ENCODE data around the gene VEZT. TPM values are rescaled to one million over a fixed set of nuclear protein-coding genes. Genes with fewer than 3 reads are reported as not detected.

The VEZT gene
- polyA plus RNA-seq, 1 donor from 2014 or later, result 219 TPM

DNA sequence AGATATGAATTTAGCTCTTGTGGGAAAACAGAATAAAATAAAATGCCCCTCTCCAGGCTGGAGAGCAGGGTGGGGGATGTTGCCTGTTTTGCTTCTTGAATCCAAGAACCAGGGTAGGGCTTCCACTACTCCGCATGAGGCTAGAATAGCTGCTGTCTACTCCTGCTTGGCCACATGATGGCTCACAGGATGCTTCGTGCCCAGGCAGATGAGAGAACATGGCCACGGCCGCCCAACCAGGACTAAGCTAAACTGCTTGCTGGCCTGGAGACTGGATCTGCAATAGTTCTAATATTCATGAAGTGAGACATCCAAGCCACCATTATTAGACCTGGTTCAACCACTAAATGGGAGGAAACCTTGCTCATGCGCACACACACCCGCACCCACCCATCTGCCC lies 134.1 kb downstream of the VEZT start:
- no peaks in the 10 kb centered on the region for H3K27me3 ChIP-seq (ENCODE audit: insufficient read depth, low read depth, low read length)
- no peak overlapping the region for H2AFZ ChIP-seq (ENCODE audit: low read depth, low read length)
- TF ChIP-seq, protein P1, sequence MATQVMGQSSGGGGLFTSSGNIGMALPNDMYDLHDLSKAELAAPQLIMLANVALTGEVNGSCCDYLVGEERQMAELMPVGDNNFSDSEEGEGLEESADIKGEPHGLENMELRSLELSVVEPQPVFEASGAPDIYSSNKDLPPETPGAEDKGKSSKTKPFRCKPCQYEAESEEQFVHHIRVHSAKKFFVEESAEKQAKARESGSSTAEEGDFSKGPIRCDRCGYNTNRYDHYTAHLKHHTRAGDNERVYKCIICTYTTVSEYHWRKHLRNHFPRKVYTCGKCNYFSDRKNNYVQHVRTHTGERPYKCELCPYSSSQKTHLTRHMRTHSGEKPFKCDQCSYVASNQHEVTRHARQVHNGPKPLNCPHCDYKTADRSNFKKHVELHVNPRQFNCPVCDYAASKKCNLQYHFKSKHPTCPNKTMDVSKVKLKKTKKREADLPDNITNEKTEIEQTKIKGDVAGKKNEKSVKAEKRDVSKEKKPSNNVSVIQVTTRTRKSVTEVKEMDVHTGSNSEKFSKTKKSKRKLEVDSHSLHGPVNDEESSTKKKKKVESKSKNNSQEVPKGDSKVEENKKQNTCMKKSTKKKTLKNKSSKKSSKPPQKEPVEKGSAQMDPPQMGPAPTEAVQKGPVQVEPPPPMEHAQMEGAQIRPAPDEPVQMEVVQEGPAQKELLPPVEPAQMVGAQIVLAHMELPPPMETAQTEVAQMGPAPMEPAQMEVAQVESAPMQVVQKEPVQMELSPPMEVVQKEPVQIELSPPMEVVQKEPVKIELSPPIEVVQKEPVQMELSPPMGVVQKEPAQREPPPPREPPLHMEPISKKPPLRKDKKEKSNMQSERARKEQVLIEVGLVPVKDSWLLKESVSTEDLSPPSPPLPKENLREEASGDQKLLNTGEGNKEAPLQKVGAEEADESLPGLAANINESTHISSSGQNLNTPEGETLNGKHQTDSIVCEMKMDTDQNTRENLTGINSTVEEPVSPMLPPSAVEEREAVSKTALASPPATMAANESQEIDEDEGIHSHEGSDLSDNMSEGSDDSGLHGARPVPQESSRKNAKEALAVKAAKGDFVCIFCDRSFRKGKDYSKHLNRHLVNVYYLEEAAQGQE (IDR thresholded peaks at IDR 0.05; ENCODE audit: borderline replicate concordance), result no peak
- no peak for TF ChIP-seq TAF1 (IDR thresholded peaks at IDR 0.05; ENCODE audit: low read depth)
- TF ChIP-seq MXI1 (conservative IDR thresholded peaks at IDR 0.05; ENCODE audit: poor library complexity, severe bottlenecking), result no peak
- TF ChIP-seq EZH2 (IDR thresholded peaks at IDR 0.05; ENCODE audit: borderline replicate concordance, insufficient read depth, low read length, poor library complexity, severe bottlenecking), result no peak
- TF ChIP-seq, protein P2, sequence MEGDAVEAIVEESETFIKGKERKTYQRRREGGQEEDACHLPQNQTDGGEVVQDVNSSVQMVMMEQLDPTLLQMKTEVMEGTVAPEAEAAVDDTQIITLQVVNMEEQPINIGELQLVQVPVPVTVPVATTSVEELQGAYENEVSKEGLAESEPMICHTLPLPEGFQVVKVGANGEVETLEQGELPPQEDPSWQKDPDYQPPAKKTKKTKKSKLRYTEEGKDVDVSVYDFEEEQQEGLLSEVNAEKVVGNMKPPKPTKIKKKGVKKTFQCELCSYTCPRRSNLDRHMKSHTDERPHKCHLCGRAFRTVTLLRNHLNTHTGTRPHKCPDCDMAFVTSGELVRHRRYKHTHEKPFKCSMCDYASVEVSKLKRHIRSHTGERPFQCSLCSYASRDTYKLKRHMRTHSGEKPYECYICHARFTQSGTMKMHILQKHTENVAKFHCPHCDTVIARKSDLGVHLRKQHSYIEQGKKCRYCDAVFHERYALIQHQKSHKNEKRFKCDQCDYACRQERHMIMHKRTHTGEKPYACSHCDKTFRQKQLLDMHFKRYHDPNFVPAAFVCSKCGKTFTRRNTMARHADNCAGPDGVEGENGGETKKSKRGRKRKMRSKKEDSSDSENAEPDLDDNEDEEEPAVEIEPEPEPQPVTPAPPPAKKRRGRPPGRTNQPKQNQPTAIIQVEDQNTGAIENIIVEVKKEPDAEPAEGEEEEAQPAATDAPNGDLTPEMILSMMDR (IDR thresholded peaks at IDR 0.05; ENCODE audit: poor library complexity, severe bottlenecking), result no peak
- TF ChIP-seq POLR2AphosphoS5 (IDR thresholded peaks at IDR 0.05), result no peak
- no peak for TF ChIP-seq SMC3 (conservative IDR thresholded peaks at IDR 0.05; ENCODE audit: poor library complexity)
- no peak for TF ChIP-seq EP300 (conservative IDR thresholded peaks at IDR 0.05; ENCODE audit: poor library complexity, severe bottlenecking)
- no peak overlapping the region for H3K4me2 ChIP-seq (ENCODE audit: low read length)
- no peaks in the 10 kb centered on the region for H3K36me3 ChIP-seq (ENCODE audit: insufficient read depth, low read length)
- H3K4me3 ChIP-seq (ENCODE audit: low read length), result no peak overlapping the region
- no peaks in the 10 kb centered on the region for H3K9me2 ChIP-seq (ENCODE audit: insufficient read depth, low read length)
- H3K9ac ChIP-seq (ENCODE audit: low read length), result no peak overlapping the region
- no peaks in the 10 kb centered on the region for H3K79me2 ChIP-seq (replicated peaks; ENCODE audit: insufficient read depth, low read length)
- no peaks in the 10 kb centered on the region for H3F3A ChIP-seq (ENCODE audit: insufficient read depth, low read length, poor library complexity, severe bottlenecking)
- no peaks in the 10 kb centered on the region for H4K20me1 ChIP-seq (ENCODE audit: insufficient read depth)
- no peak overlapping the region for H3K27ac ChIP-seq (ENCODE audit: low read length)
- no peaks in the 10 kb centered on the region for H3K9me3 ChIP-seq (ENCODE audit: low read length)

Small RNA genes lying within 50 kb of the gene (small RNA-seq; reads per million reads assigned to genes)
- gene MIR331 (240 to 358 (median 310) reads per million in 3 experiments), gene MIR3685 (0 to 1.3 (median 0) reads per million in 3 experiments), gene RF00019 (0 to 1.2 (median 0) reads per million in 3 experiments), gene RNU6-808P (0 reads per million in 3 experiments)

Other genes with a start within 250 kb of the VEZT start
- 357 and 381 TPM in 2 replicates for gene NDUFA12, start 214.1 kb upstream of the VEZT start, polyA plus RNA-seq
- 117 and 137 TPM in 2 replicates for gene NR2C1, start 144.2 kb upstream of the VEZT start, polyA plus RNA-seq
- gene FGD6, start 340 bp upstream of the VEZT start, polyA plus RNA-seq, result 4.6 and 7.1 TPM in 2 replicates